ENCODE results near the gene SLC35D2.
A peak's percentile ranks its signal among the peaks of the same experiment; 100 is the strongest.

Gene SLC35D2

DNA sequence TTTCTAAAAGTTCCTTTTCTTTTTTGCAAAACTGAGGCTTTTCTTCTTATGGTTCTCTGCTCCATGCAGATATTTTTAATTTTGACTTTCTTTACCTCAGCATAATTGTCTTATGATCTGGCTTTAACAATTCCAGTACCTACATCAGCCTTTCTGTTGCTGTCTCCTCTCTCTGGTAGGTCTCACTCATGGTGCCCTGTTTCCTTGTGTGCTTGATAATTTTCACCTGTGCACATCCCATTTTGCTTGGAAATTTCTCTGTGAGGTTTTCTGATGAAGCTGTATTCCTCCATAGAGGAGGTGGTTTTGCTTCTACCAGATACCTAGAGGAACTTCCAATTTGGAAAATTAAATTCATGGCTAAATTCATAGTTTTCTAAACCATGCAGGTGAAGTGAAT lies 79.3 kb downstream of the SLC35D2 start:
- no peak for DNase-seq

DNA sequence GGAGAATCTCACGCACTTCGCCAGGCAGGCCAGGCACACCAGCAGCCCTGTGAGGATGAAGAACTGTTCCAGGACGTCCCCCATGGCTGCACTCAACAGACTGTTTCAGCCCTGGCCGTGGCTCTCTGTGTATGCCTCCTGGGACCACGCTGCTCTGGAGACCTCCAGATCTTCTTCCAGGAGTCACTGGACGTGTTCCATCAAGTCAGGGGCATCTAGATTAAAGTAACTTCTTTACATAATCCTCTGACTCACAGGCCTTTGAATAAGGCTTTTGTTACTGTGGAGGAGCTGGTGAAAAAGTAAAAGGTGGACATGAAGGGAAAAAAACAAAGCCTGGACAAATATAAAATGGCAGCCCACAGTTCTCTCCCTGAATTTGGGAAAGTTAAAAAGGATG lies 81.5 kb downstream of the SLC35D2 start, which contains the start of gene HSD17B3:
Gene HSD17B3, minus strand, starts transcription at position 156 of the 400 bp plus-strand sequence. Its CDS starts 72 bp downstream, at position 84.
- no peak for DNase-seq

DNA sequence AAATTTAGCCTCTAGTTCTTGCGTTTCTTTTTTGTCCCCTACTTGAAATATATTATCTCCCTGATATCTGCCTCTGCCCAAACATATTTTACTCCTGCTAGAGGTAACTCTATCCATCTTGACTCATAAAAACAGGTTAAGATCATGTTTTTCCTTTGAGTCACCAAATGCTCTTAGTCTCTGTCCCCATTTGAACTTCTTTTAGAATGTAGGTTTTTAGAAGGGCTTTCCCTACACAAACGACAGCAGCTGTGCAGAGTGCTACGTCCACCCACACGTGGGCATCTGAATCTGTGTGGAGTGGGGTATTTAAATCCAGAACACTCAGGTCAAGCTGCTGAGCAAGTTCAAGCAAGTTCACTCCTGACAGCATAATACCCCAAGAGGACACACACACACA lies 83.7 kb downstream of the SLC35D2 start:
- DNase-seq, result no peak

DNA sequence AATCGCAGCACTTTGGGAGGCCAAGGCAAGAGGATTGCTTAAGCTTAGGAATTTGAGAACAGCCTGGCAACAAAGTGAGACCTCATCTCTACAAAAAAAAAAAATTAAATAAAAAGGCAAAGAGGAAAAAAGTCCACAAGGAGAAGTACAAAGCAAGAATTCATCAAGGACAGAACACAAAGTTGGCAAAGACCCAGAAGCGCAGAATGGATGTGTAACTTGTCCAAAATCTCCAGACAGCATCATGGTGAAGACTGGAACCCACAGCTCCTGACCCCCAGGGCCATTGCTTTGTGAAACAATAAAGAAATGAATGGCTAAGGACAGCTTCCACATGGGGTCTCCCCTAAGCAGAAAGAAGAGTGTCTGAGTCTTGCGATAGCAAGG lies 89.4 kb downstream of the SLC35D2 start:
- DNase-seq, result no peak

DNA sequence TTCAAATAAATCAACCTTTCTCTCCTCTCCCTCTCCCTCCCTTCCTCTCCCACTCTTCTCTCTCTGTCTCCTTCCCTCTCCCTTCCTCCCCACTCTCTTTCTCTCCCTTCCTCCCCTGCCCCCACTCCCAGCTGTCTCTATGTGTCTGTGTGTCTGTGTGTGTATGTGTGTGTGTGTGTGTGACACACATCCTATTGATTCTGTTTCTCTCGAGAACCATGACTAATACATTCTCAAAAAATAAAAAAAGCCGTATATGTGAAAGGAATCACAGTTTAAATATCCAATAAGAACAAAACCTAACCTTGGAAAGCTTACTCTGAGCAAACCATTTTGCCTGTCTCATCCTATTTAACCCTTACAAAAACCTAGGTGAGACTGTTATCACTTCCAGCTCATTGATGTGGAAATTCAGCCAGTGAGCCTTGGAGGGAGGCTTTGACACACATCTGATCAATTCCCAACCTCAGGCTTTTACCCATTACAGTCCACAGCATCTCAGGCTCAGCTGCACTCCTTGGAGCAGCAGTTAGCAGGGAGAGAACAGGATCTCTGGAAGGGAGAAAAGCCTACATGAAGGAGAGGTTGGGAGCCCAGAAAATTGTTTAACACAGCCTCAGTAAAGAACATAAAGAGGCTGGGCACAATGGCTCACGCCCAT lies 89.9 kb downstream of the SLC35D2 start:
- DNase-seq, result no peak

DNA sequence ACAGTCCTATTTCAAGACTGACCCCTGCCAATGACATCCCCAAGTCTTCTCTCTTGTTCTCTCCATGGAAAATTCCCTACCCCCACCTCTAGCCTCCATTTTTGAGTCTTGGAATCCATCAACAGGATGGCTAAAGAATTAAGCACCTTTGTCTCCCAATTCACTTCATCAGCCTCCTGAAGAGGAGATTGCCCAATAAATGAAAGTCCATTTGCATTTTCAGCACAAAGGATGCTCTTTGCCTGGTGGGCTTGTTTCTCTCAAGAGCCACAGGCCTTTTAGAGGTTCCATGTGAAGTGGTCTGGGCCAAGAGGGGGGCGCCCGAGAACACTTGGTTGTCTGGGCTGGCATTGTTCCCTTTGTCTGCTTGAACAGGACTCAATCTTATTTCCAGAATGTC lies 94.1 kb downstream of the SLC35D2 start:
- DNase-seq, result no peak

DNA sequence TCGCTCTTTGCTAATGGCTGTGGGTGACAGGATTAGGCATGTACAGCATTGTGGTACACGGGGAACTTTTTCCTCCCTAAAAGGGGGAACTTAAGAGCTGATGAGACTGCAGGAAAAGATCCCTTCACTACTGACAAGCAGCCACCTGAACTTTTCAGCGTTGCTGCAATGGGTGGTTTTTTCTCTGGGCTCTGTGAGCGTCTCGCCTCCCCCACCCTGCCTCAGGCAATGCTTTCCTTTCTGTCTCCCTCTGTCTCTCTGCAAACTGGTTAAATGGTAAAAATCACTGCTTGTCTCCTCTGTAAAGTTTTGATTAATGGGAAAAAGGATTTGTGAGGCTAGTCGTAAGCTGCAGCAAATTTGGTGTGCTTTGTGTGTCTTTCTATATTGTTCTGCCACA lies 101.9 kb downstream of the SLC35D2 start:
- no peak for DNase-seq

DNA sequence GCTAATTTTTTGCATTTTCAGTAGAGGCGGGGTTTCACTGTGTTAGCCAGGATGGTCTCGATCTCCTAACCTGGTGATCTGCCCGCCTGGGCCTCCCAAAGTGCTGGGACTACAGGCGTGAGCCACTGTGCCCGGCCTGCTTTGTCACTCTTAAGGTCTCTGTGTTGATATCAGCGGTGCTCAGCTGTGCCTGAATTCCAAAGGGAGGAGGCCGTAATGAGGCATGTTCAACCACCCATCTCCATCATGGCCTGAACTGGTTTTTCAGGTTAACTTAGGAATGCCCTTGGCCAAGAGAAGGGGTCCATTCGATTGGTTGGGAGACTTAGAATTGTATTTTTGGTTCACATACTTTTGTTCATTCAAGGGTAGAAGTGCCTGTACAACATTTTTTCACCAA lies 103.6 kb downstream of the SLC35D2 start:
- peak; percentile 2 for DNase-seq

DNA sequence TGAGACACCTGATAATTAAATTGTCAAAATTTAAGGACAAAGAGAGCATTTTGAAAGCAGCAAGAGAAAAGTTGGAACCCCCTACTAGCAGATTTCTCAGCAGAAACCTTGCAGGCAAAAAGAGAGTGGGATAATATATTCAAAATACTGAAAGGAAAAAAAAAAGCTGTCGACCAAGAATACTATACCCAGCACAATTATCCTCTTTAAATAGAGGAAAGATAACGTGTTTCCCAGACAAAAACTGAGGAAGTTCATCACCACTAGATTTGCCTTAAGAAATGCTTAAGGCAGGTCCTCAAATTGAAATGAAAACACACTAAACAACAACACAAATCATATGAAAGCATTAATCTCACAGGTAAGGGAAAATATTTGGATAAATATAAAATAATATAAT lies 108.6 kb downstream of the SLC35D2 start:
- DNase-seq, result no peak

Data from DMS79 (cell line).